Prostate gland (tissue), 2 donors: ENCODE results near the gene AJAP1.

Experiments used
- CTCF ChIP-seq, 4 experiments: fragments of 200-600 bp in 2 of 4; fragments of 450-650 bp in 2 of 4; sonication (generic) in 2 of 4; IDR thresholded peaks; 1 replicate in 3 of 4; 2 replicates in 1 of 4; pipeline ENCODE4 v1.5.1; 2016 to 2019; ENCODE audit warnings: antibody characterized with exemption in 4 of 4, mild to moderate bottlenecking in 2 of 4, moderate library complexity in 2 of 4
- POLR2A ChIP-seq: fragments of 450-650 bp; IDR thresholded peaks from one replicate; pipeline ENCODE4 v1.6.1; 2016; ENCODE audit warnings: antibody characterized with exemption, mild to moderate bottlenecking
- POLR2AphosphoS5 ChIP-seq: sonication (generic); formaldehyde crosslinking; IDR thresholded peaks from one replicate; pipeline ENCODE4 v1.6.1; 2017; ENCODE audit warnings: antibody characterized with exemption

- TF ChIP-seq CTCF (IDR thresholded peaks at IDR 0.05) (no peak), POLR2A (no peak), POLR2AphosphoS5 (no peak)
These were observed 16.6 kb upstream of the AJAP1 start for GRCh38 chr1:4637616-4638344.
